ENCODE data around the gene BCL6.

DNA sequence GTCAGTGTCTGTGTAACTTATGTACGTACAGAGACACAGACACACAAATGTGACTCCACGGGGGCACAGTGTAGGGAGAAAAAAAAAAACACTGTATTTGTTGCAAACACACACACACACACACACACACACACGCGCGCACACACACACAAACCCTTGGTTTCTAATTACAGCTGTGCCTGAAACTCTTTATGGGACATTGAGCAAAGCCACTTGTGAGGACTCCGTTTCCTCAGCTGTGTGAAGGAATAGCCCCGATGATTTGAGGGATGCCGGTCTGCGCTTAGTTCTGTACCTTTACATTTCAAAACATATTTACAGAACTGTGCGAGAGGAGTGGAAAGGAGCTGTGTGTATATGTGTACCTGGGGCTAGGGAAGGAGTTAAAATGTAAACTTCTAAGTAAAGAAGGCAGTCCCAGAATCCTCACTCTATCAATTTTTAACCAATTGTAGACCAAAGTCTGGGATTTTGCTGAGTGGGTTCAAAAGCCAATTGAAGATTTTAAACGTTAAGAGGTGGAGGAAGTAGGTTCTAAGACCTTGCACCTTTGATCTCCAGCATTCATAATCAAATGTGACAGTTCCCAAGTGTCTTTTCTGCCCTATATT, 5.3 kb upstream of the BCL6 start:
- TF ChIP-seq, protein P1, sequence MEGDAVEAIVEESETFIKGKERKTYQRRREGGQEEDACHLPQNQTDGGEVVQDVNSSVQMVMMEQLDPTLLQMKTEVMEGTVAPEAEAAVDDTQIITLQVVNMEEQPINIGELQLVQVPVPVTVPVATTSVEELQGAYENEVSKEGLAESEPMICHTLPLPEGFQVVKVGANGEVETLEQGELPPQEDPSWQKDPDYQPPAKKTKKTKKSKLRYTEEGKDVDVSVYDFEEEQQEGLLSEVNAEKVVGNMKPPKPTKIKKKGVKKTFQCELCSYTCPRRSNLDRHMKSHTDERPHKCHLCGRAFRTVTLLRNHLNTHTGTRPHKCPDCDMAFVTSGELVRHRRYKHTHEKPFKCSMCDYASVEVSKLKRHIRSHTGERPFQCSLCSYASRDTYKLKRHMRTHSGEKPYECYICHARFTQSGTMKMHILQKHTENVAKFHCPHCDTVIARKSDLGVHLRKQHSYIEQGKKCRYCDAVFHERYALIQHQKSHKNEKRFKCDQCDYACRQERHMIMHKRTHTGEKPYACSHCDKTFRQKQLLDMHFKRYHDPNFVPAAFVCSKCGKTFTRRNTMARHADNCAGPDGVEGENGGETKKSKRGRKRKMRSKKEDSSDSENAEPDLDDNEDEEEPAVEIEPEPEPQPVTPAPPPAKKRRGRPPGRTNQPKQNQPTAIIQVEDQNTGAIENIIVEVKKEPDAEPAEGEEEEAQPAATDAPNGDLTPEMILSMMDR (IDR thresholded peaks at IDR 0.05): no peak
- no peak for TF ChIP-seq POLR2A (IDR thresholded peaks at IDR 0.05)

All from uterus (tissue), 2 donors.